ENCODE data around the gene CLDN11.

The CLDN11 gene

GRCh38 chr3:170426240-170426797 is 7.7 kb downstream of the CLDN11 start:
- no peak for TF ChIP-seq CTCF (IDR thresholded peaks at IDR 0.05)
- Histone ChIP-seq H3K36me3 (no peaks in the 10 kb centered on the region), H3K27ac (no peak overlapping the region), H3K4me3 (ENCODE audit: low read depth in 1 of 2, low read length in 1 of 2) (no peak overlapping the region), H3K27me3 (peaks cover 58% of the 10 kb centered on the region), H3K9me3 (no peaks in the 10 kb centered on the region), H3K4me1 (ENCODE audit: control insufficient read depth in 1 of 2, insufficient read depth in 1 of 2, low read depth in 1 of 2, low read length in 1 of 2) (no peaks in the 10 kb centered on the region)

- no peak for TF ChIP-seq CTCF (IDR thresholded peaks at IDR 0.05)
- Histone ChIP-seq H3K36me3 (no peaks in the 10 kb centered on the region), H3K27me3 (peaks cover 41% of the 10 kb centered on the region), H3K4me1 (ENCODE audit: control insufficient read depth in 1 of 2, insufficient read depth in 1 of 2, low read depth in 1 of 2, low read length in 1 of 2) (no peaks in the 10 kb centered on the region), H3K4me3 (ENCODE audit: low read depth in 1 of 2, low read length in 1 of 2) (no peak overlapping the region), H3K9me3 (no peaks in the 10 kb centered on the region), H3K27ac (no peak overlapping the region)
These were observed 9.4 kb downstream of the CLDN11 start for GRCh38 chr3:170428095-170428494.

GRCh38 chr3:170429050-170429449 is 10.4 kb downstream of the CLDN11 start:
- no peak overlapping the region for H3K4me3 ChIP-seq (ENCODE audit: low read depth in 1 of 2, low read length in 1 of 2)
- H3K27me3 ChIP-seq = peaks cover 39% of the 10 kb centered on the region
- TF ChIP-seq CTCF (IDR thresholded peaks at IDR 0.05) = no peak
- H3K36me3 ChIP-seq = no peaks in the 10 kb centered on the region
- no peaks in the 10 kb centered on the region for H3K4me1 ChIP-seq (ENCODE audit: control insufficient read depth in 1 of 2, insufficient read depth in 1 of 2, low read depth in 1 of 2, low read length in 1 of 2)
- H3K9me3 ChIP-seq = no peaks in the 10 kb centered on the region
- no peak overlapping the region for H3K27ac ChIP-seq

GRCh38 chr3:170431054-170431453 is 12.4 kb downstream of the CLDN11 start:
- Histone ChIP-seq H3K9me3 (no peaks in the 10 kb centered on the region), H3K36me3 (no peaks in the 10 kb centered on the region), H3K4me3 (ENCODE audit: low read depth in 1 of 2, low read length in 1 of 2) (no peak overlapping the region), H3K4me1 (ENCODE audit: control insufficient read depth in 1 of 2, insufficient read depth in 1 of 2, low read depth in 1 of 2, low read length in 1 of 2) (no peaks in the 10 kb centered on the region), H3K27me3 (peaks cover 52% of the 10 kb centered on the region), H3K27ac (no peak overlapping the region)
- TF ChIP-seq CTCF (IDR thresholded peaks at IDR 0.05) = no peak

- no peak for TF ChIP-seq CTCF (IDR thresholded peaks at IDR 0.05)
These were observed 13.7 kb downstream of the CLDN11 start for GRCh38 chr3:170432416-170432815.

GRCh38 chr3:170436697-170437096 is 18.0 kb downstream of the CLDN11 start:
- H3K27me3 ChIP-seq = peaks cover 45% of the 10 kb centered on the region
- H3K4me1 ChIP-seq (ENCODE audit: control insufficient read depth in 1 of 2, insufficient read depth in 1 of 2, low read depth in 1 of 2, low read length in 1 of 2) = no peaks in the 10 kb centered on the region
- H3K36me3 ChIP-seq = no peaks in the 10 kb centered on the region
- no peak overlapping the region for H3K27ac ChIP-seq
- H3K4me3 ChIP-seq (ENCODE audit: low read depth in 1 of 2, low read length in 1 of 2) = no peak overlapping the region
- H3K9me3 ChIP-seq = no peaks in the 10 kb centered on the region
- no peak for TF ChIP-seq CTCF (IDR thresholded peaks at IDR 0.05)

More at GRCh38 chr3:170432416-170432815, 13.7 kb downstream of the CLDN11 start:
- Histone ChIP-seq H3K9me3 (no peaks in the 10 kb centered on the region), H3K4me3 (ENCODE audit: low read depth in 1 of 2, low read length in 1 of 2) (no peak overlapping the region), H3K4me1 (ENCODE audit: control insufficient read depth in 1 of 2, insufficient read depth in 1 of 2, low read depth in 1 of 2, low read length in 1 of 2) (no peaks in the 10 kb centered on the region), H3K36me3 (no peaks in the 10 kb centered on the region), H3K27ac (no peak overlapping the region), H3K27me3 (peaks cover 47% of the 10 kb centered on the region)

Data from neutrophil (primary cell).